Measurements from ENCODE around the gene RASSF10.

Gene RASSF10

GRCh38 chr11:13010749-13011465 lies 1.8 kb downstream of the RASSF10 start:
- Histone ChIP-seq H3K4me2 (ENCODE audit: low read length) (no peak overlapping the region), H3K9ac (ENCODE audit: low read depth, low read length) (no peak overlapping the region), H3K4me1 (ENCODE audit: control insufficient read depth, insufficient read depth, low read length) (peaks cover 3% of the 10 kb centered on the region), H3K27me3 (ENCODE audit: control insufficient read depth, insufficient read depth, low read length) (peaks cover 98% of the 10 kb centered on the region), H3K9me3 (replicated peaks; ENCODE audit: low read length) (no peaks in the 10 kb centered on the region), H3K4me3 (ENCODE audit: low read length) (no peak overlapping the region), H3K36me3 (ENCODE audit: insufficient read depth, low read length) (no peaks in the 10 kb centered on the region)

GRCh38 chr11:13011466-13012055 lies 2.4 kb downstream of the RASSF10 start:
- H3K9ac ChIP-seq (ENCODE audit: low read depth, low read length): no peak overlapping the region

GRCh38 chr11:13012056-13012661 lies 3.0 kb downstream of the RASSF10 start:
- H3K27me3 ChIP-seq (ENCODE audit: control insufficient read depth, insufficient read depth, low read length): peaks cover 98% of the 10 kb centered on the region
- no peak overlapping the region for H3K4me2 ChIP-seq (ENCODE audit: low read length)
- no peak overlapping the region for H3K4me3 ChIP-seq (ENCODE audit: low read length)
- peaks cover 3% of the 10 kb centered on the region for H3K4me1 ChIP-seq (ENCODE audit: control insufficient read depth, insufficient read depth, low read length)
- H3K36me3 ChIP-seq (ENCODE audit: insufficient read depth, low read length): no peaks in the 10 kb centered on the region
- no peaks in the 10 kb centered on the region for H3K9me3 ChIP-seq (replicated peaks; ENCODE audit: low read length)
- no peak overlapping the region for H3K9ac ChIP-seq (ENCODE audit: low read depth, low read length)

More at GRCh38 chr11:13011466-13012055, 2.4 kb downstream of the RASSF10 start:
- no peak overlapping the region for H3K4me2 ChIP-seq (ENCODE audit: low read length)
- no peaks in the 10 kb centered on the region for H3K36me3 ChIP-seq (ENCODE audit: insufficient read depth, low read length)
- no peak overlapping the region for H3K4me3 ChIP-seq (ENCODE audit: low read length)
- H3K9me3 ChIP-seq (replicated peaks; ENCODE audit: low read length): no peaks in the 10 kb centered on the region
- peaks cover 98% of the 10 kb centered on the region for H3K27me3 ChIP-seq (ENCODE audit: control insufficient read depth, insufficient read depth, low read length)
- H3K4me1 ChIP-seq (ENCODE audit: control insufficient read depth, insufficient read depth, low read length): peaks cover 3% of the 10 kb centered on the region

GRCh38 chr11:13013054-13013488 lies 4.0 kb downstream of the RASSF10 start:
- Histone ChIP-seq H3K4me3 (ENCODE audit: low read length) (no peak overlapping the region), H3K9me3 (replicated peaks; ENCODE audit: low read length) (no peaks in the 10 kb centered on the region), H3K27me3 (ENCODE audit: control insufficient read depth, insufficient read depth, low read length) (peaks cover 92% of the 10 kb centered on the region), H3K4me2 (ENCODE audit: low read length) (no peak overlapping the region), H3K9ac (ENCODE audit: low read depth, low read length) (no peak overlapping the region), H3K4me1 (ENCODE audit: control insufficient read depth, insufficient read depth, low read length) (peaks cover 3% of the 10 kb centered on the region), H3K36me3 (ENCODE audit: insufficient read depth, low read length) (no peaks in the 10 kb centered on the region)

GRCh38 chr11:13015753-13016152 lies 6.6 kb downstream of the RASSF10 start:
- Histone ChIP-seq H3K4me2 (ENCODE audit: low read length) (no peak overlapping the region), H3K9me3 (replicated peaks; ENCODE audit: low read length) (no peaks in the 10 kb centered on the region), H3K9ac (ENCODE audit: low read depth, low read length) (no peak overlapping the region), H3K4me1 (ENCODE audit: control insufficient read depth, insufficient read depth, low read length) (no peaks in the 10 kb centered on the region), H3K36me3 (ENCODE audit: insufficient read depth, low read length) (no peaks in the 10 kb centered on the region), H3K4me3 (ENCODE audit: low read length) (no peak overlapping the region), H3K27me3 (ENCODE audit: control insufficient read depth, insufficient read depth, low read length) (peaks cover 88% of the 10 kb centered on the region)

- peaks cover 89% of the 10 kb centered on the region for H3K27me3 ChIP-seq (ENCODE audit: control insufficient read depth, insufficient read depth, low read length)
- H3K9me3 ChIP-seq (replicated peaks; ENCODE audit: low read length): no peaks in the 10 kb centered on the region
- H3K4me3 ChIP-seq (ENCODE audit: low read length): no peak overlapping the region
- no peaks in the 10 kb centered on the region for H3K4me1 ChIP-seq (ENCODE audit: control insufficient read depth, insufficient read depth, low read length)
- H3K36me3 ChIP-seq (ENCODE audit: insufficient read depth, low read length): no peaks in the 10 kb centered on the region
- H3K9ac ChIP-seq (ENCODE audit: low read depth, low read length): no peak overlapping the region
- no peak overlapping the region for H3K4me2 ChIP-seq (ENCODE audit: low read length)
These were observed 7.3 kb downstream of the RASSF10 start for GRCh38 chr11:13016415-13016814.

- no peak overlapping the region for H3K4me3 ChIP-seq (ENCODE audit: low read length)
- no peaks in the 10 kb centered on the region for H3K4me1 ChIP-seq (ENCODE audit: control insufficient read depth, insufficient read depth, low read length)
- no peak overlapping the region for H3K4me2 ChIP-seq (ENCODE audit: low read length)
- H3K27me3 ChIP-seq (ENCODE audit: control insufficient read depth, insufficient read depth, low read length): peaks cover 89% of the 10 kb centered on the region
- H3K36me3 ChIP-seq (ENCODE audit: insufficient read depth, low read length): no peaks in the 10 kb centered on the region
- no peaks in the 10 kb centered on the region for H3K9me3 ChIP-seq (replicated peaks; ENCODE audit: low read length)
- H3K9ac ChIP-seq (ENCODE audit: low read depth, low read length): no peak overlapping the region
These were observed 10.2 kb downstream of the RASSF10 start for GRCh38 chr11:13019313-13019712.

GRCh38 chr11:13023423-13023822 lies 14.3 kb downstream of the RASSF10 start:
- H3K4me2 ChIP-seq (ENCODE audit: low read length): no peak overlapping the region
- no peaks in the 10 kb centered on the region for H3K36me3 ChIP-seq (ENCODE audit: insufficient read depth, low read length)
- H3K4me1 ChIP-seq (ENCODE audit: control insufficient read depth, insufficient read depth, low read length): no peaks in the 10 kb centered on the region

GRCh38 chr11:13026722-13027121 lies 17.6 kb downstream of the RASSF10 start:
- no peak overlapping the region for H3K4me2 ChIP-seq (ENCODE audit: low read length)
- H3K27me3 ChIP-seq (ENCODE audit: control insufficient read depth, insufficient read depth, low read length): peaks cover 91% of the 10 kb centered on the region

More at GRCh38 chr11:13023423-13023822, 14.3 kb downstream of the RASSF10 start:
- Histone ChIP-seq H3K9ac (ENCODE audit: low read depth, low read length) (no peak overlapping the region), H3K4me3 (ENCODE audit: low read length) (no peak overlapping the region), H3K9me3 (replicated peaks; ENCODE audit: low read length) (no peaks in the 10 kb centered on the region), H3K27me3 (ENCODE audit: control insufficient read depth, insufficient read depth, low read length) (peaks cover 91% of the 10 kb centered on the region)

GRCh38 chr11:13028322-13028721 lies 19.2 kb downstream of the RASSF10 start:
- peaks cover 86% of the 10 kb centered on the region for H3K27me3 ChIP-seq (ENCODE audit: control insufficient read depth, insufficient read depth, low read length)
- H3K36me3 ChIP-seq (ENCODE audit: insufficient read depth, low read length): no peaks in the 10 kb centered on the region
- no peaks in the 10 kb centered on the region for H3K4me1 ChIP-seq (ENCODE audit: control insufficient read depth, insufficient read depth, low read length)
- H3K9ac ChIP-seq (ENCODE audit: low read depth, low read length): no peak overlapping the region
- no peak overlapping the region for H3K4me3 ChIP-seq (ENCODE audit: low read length)
- H3K9me3 ChIP-seq (replicated peaks; ENCODE audit: low read length): no peaks in the 10 kb centered on the region
- no peak overlapping the region for H3K4me2 ChIP-seq (ENCODE audit: low read length)

More at GRCh38 chr11:13026722-13027121, 17.6 kb downstream of the RASSF10 start:
- Histone ChIP-seq H3K4me1 (ENCODE audit: control insufficient read depth, insufficient read depth, low read length) (no peaks in the 10 kb centered on the region), H3K4me3 (ENCODE audit: low read length) (no peak overlapping the region), H3K9me3 (replicated peaks; ENCODE audit: low read length) (no peaks in the 10 kb centered on the region), H3K9ac (ENCODE audit: low read depth, low read length) (no peak overlapping the region), H3K36me3 (ENCODE audit: insufficient read depth, low read length) (no peaks in the 10 kb centered on the region)

- Histone ChIP-seq H3K27me3 (ENCODE audit: control insufficient read depth, insufficient read depth, low read length) (peaks cover 88% of the 10 kb centered on the region), H3K9me3 (replicated peaks; ENCODE audit: low read length) (no peaks in the 10 kb centered on the region), H3K4me3 (ENCODE audit: low read length) (no peak overlapping the region), H3K4me1 (ENCODE audit: control insufficient read depth, insufficient read depth, low read length) (no peaks in the 10 kb centered on the region), H3K4me2 (ENCODE audit: low read length) (no peak overlapping the region), H3K36me3 (ENCODE audit: insufficient read depth, low read length) (no peaks in the 10 kb centered on the region), H3K9ac (ENCODE audit: low read depth, low read length) (no peak overlapping the region)
These were observed 20.8 kb downstream of the RASSF10 start for GRCh38 chr11:13029872-13030271.

All from skeletal muscle satellite cell (primary cell).